GM18499 (cell line): ENCODE data around the gene ACAP1.

Experiments
- ATAC-seq: cut with Tn5 transposase; IDR thresholded peaks from one replicate; pipeline ENCODE4 v1.9.1; 2021; ENCODE audit warnings: moderate number of reproducible peaks; ENCODE audit not compliant: insufficient read depth, unreplicated experiment

Gene ACAP1, protein sequence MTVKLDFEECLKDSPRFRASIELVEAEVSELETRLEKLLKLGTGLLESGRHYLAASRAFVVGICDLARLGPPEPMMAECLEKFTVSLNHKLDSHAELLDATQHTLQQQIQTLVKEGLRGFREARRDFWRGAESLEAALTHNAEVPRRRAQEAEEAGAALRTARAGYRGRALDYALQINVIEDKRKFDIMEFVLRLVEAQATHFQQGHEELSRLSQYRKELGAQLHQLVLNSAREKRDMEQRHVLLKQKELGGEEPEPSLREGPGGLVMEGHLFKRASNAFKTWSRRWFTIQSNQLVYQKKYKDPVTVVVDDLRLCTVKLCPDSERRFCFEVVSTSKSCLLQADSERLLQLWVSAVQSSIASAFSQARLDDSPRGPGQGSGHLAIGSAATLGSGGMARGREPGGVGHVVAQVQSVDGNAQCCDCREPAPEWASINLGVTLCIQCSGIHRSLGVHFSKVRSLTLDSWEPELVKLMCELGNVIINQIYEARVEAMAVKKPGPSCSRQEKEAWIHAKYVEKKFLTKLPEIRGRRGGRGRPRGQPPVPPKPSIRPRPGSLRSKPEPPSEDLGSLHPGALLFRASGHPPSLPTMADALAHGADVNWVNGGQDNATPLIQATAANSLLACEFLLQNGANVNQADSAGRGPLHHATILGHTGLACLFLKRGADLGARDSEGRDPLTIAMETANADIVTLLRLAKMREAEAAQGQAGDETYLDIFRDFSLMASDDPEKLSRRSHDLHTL

DNA sequence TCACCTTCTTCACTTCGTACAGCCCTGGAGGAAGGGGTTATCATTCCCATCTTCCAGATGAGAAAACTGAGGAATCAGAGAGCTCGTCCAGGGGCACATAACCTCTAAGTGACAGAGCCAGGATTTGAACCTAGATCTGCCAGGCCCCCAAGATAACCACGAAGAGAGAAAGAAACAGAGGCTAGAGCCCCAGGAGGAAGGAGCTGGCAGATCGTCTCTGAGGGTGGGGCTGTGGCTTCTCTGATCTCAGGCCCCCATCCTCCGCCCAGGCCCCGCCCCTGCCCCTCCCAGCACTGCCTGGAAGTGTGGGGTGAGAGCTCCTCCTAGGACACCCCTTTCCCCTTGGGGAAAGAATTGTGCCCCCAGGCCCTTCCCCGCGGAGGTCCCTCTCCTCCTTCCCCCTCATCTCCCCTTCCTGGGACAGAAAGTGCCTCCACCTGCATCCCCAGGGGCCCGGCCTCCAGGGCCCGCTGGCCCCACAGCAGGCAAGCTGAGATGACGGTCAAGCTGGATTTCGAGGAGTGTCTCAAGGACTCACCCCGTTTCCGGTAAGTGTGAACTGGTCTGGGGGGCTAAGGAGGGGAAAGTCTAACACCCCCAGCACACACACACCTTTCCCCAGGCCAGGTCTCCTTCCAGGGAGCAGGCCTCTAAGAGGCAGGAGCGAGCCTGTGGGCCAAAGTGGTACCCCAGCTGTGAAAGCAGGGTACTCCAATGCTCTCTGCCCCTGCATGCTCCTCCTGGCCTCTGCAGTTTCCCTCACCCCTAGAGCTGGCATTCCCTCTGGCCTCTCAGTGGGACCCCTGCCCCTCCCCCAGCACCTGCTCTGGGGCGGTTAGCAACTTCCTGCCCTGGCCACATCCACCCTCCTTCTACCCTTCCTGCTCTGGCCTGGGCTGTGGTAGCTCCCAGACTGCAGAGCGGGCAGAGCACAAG, at the start of gene ACAP1:
ACAP1 (plus strand) TSS at position 290 of the 936 bp plus-strand sequence; CDS start at position 496, 206 bp downstream.
- ATAC-seq: no peak

DNA sequence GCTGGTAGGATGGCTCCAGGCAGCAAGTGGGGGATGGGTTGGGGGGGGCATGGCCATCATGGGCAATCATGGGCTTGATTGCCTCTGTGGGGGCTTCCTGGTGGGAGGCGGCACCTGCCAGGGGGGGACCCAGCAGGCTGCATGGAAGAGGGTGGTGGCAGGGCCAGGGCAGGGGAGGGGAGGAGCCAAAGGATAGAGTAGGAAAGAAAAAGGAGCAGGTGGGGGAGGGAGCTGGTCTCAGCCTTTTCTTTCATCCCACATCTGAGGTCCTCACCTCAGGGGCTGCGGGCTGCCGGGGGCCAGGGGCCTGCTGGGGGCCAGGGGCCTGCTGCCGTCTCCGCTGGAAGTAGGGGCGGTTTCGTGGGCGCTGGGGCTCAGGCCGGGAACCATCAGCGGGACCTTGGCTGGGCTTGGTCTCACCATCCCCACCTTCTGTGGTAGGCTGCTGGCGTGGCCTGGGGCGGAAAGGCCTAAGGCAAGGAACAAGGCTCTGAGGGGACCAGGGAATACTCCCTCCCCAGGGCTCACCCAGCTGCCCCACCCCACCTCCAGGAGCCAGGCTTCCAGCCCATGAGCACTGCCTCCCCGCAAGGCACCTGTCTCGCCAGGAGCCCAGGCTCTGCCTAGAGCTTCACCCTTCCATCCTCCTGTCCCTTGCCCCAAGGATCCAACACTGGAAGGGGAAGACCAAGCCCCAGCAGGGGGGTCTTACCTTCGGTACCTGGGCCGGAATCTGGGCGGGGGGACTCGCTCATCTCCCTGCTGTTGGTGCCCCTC, 46.9 kb upstream of the ACAP1 start:
- no peak for ATAC-seq

DNA sequence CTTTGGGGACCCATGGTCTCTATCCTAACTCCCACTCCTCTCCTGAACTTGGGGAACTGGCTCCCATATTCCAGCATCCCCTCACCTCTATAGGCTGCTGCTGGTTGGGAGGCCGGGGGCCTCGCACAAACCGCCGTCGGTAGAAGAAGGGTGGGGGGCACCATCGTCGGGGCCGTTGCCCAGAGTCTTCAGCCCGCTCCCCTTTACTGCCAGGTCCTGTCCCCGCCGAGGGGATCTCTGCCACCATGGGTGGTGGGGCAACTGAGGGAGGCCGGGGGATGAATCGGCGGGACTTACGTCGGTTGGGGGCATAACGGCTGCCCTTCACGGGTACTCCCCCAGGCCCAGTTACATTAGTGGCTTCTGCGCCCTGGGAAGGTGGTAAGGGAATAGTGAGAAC, 46.2 kb upstream of the ACAP1 start:
- ATAC-seq: no peak

DNA sequence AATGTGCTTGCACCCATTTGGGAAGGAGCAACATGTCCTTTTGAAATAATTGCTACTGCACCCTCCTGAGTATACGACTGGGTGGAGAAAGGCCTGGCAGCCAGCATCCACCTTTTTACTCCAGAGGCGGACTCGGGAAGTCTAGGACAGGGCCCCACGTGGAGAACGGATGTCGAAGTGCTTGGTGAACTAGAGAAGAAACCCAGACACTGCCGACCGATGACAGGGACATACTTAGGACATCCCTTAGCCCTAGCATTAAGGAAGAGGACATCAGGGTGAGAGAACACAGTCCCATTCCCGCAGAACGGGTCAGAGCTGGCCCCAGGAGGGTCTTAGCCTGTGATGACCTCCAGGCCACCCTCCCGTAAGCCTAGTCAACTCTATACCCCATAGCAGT, 45.6 kb upstream of the ACAP1 start:
- ATAC-seq: no peak

DNA sequence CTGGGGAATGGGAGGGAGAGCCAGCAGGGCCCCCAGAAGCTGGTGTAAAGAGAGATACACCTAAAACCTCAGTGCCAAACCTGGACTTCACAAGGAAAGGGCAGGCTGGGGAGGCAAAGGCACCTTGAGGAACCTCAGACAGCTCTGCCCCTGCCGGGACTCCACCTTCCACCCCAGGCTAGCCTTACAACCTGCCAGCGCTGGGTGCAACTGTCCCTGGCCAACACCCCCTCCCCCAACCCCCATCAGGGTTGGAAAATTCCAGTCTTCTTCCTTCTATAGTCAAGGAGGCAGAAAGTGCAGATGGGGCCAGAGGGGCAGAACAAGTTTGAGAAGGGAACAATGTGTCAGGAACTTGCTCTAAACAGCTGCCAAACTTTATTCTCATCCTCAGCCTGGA, 44.1 kb upstream of the ACAP1 start:
- ATAC-seq: no peak

DNA sequence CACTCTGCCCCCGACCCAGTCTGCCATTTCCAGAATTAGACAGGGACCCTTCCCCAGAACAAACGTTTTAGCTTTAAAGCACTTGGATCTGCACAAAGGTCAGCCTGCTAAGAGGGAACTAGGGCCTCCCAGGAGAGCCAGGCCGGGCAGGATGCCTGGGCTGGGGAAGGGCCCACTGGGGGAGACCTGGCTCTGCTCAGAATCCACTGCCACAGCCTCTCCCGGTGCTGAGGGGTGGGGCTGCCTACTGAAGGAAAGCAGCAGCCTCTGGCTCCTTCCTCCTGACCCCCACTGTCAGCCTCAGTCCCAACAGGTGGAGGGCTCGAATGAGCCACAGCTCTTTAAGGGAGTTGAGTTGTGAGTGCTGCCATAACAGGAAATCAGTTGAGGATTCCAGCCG, 43.6 kb upstream of the ACAP1 start:
- ATAC-seq: no peak

DNA sequence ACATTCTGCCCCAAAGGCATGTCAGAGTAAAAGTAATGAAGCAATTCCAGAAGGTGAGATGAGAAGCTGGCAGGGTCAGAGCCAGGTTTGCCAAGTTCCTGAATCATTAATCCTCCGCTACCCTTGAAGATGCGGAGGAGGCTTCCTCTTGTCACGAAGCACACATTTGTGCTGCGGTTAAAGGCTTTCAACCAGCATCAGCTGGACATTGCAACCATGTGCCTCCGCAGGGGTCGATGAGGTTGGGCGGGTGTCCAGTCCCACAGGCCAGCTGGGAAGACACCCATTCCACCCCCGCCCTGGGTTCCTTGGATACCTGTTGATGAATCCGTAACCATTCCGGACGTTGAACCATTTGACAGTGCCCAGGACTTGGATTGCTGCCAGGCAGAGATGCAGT, 43.2 kb upstream of the ACAP1 start:
- ATAC-seq: no peak

DNA sequence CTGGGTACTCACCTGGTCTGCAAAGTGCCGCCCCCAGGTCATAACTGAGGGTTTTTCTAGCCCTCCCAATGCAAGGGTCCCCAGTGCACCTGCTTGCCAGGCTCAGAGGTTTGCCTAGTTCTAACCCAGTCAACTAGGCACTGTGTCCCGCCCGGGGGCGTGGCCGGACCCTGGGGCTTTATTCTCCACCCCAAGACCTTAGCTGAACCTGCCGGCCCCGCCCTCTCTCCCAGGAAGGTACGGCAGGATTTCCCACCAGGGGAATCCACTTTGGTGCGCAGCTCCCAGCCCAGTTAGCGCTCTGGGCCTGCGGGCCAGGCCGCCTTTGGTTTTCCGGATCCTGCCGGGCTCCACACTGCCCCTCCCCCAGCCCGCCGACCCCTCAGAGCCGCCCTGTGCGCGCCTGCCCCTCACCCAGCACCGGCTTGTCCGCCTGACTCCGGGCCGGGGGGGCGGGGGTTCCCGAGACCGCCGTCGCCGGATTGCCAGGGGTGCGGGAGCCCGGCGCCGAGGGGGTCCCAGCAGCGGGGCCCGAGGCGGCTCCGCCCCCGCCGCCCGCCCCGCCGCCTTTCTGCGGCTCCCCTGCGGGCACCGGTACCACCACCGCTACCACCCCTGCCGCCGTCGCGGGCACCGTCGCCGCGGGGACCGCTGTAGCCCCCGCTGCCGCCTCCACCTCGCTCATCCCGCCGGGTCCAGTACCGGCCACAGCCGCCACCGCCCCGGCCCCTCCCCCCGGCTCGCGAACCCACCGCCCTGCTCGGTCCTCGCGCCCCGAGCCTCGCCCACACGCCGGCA, 42.3 kb upstream of the ACAP1 start:
- ATAC-seq: no peak

DNA sequence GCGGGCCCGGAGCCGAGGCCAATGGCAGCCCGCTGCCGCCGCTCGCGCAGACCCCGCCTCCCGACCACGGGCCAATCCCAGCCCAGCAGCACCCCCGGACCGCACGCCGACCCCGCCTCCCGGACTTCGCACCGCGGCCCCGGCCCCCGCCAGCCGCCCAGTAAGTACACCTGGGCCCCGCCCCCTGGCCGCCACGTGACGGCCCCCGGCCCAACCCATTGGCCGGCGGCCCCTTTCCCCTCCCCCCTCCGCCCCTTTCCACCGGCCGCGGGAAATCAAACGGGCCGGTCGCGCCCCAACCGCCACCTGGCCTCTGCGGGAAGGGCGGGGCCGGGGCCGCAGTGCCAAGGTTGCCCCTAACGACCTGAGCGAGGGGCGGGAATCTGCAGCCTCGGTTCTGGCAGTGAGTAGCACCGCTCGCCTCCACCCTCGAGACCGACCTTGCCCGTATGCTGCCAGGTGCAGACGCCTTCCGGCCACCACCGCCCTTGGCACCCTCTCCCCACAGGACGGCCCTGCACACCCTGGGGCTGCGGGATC, 41.6 kb upstream of the ACAP1 start, which contains the start of gene YBX2:
YBX2 (minus strand) TSS at position 26 of the 540 bp plus-strand sequence. CDS start 139 bp downstream, outside the sequence.
- ATAC-seq: no peak

DNA sequence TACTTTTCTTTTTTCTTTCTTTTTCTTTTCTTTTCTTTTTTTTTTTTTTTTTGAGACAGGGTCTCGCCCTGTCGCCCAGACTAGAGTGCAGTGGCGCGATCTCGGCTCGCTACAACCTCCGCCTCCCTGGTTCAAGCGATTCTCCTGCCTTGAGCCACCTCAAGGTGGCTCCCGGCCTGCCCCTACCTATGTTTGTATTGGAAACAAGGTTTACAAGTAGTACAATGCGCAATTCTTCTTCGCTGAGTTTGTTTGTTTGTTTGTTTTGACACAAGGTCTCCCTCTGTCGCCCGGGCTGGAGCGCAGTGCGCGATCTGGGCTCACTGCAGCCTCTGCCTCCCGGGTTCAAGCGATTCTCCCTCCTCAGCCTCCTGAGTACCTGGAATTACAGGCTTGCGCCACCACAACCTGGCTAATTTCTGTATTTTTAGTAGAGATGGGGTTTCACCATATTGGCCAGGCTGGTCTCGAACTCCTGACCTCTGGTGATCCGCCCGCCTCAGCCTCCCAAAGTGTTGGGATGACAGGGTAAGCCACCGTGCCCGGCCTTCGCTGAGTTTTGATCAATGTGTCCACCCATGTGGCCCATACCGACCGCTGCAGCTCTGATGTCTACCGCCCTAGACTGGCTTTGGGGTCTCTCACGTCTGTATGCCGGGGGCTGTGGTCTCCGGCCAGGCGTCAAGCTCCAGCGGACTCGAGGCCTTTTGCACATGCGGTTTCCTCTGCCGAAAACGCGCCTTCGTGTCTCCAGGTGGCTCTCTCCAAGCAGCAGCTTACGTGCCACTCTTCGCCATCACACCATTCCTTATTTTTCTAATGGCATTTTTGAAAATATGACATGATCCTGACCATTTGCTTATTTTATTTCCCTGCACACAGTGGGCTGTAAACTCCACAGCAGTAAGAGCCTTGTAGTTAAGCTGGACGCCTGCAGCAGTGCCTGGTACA, 40.8 kb upstream of the ACAP1 start:
- no peak for ATAC-seq

DNA sequence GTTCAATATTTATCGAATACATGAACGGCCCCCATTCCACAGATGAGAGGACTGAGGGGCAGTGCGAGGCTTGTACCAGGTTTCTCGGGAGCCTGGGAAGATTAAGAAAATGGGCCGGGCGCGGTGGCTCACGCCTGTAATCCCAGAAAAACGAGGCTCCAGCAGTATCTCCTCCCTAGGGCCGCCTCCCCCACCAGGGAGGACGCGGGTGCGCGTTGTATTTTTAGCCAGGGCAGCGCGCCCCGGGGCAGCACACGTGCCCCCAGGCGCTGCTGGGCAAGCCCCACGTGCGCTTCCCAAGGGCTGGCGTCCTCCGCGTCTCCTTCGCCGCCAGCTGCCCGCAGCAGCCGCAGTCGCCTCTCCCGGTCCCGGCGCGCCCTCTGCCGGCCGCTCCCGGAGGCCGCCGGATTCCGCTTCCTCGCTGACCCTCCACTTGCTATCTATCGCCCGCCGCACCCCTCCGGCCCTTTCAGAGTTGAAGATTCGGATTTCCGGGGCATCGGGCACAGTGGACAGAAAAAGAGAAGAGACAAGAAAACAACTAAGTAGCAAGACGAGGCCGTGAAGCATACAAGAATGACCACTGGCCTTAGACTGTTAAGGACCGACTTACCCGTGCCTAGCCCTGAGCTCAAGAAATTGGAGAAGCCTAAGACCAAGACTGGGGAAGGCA, 40.0 kb upstream of the ACAP1 start:
- ATAC-seq: no peak

DNA sequence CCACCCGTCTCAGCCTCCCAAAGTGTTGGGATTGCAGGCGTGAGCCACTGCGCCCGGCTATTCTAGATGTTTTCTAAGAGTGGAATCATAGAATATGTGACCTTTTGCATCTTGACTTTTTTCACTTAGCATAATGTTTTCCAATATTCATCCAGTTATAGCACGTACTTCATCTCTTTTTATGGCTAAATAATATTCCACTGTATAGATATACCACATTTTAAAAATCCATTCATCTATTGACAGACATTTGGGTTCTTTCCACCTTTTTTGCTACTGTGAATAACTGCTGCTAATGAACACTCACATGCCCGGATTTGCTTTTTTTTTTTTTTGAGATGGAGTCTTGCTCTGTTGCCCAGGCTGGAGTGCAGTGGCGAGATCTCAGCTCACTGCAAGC, 32.1 kb upstream of the ACAP1 start:
- no peak for ATAC-seq

DNA sequence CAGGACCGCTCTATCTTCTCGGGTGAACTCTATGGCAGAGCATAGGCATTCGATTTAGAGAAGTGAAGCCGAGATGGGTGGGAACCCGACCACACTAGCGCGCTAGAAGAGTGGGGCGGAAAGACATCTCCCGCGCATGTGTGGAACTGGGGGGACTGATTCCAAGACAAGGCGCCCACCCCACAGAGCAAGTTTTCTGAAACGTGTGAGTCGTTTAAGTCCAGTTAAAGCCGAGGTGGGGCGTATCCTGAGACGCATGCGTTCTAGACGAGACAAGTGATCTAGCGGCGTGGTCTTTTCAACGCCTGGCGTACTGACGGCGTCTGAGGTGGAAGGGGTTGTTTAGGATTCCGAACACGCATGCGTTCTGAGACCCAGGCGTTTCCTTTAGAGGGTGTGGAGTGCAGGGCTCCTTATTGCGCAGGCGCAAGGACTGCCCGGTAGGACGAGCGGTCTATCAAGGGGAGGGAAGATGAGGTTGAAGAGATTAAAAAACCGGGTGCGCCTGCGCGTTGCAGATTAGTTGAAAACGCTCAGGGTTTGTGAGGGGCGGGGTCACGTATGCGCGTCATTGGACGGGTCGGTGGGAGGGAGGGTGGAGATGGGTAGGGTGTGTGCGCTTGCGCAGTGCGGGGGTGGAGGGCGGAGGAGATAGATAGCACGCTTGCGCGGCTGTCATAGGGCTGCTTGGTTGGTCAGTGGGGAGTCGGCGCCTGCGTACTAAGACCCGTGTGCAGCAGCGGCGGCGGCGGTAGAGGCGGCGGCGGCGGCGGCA, 29.2 kb upstream of the ACAP1 start, which contains the start of gene EIF5A:
EIF5A (plus strand) TSS at position 718 of the 775 bp plus-strand sequence. CDS start 2,008 bp downstream, outside the sequence.
- peak; percentile 56 for ATAC-seq

DNA sequence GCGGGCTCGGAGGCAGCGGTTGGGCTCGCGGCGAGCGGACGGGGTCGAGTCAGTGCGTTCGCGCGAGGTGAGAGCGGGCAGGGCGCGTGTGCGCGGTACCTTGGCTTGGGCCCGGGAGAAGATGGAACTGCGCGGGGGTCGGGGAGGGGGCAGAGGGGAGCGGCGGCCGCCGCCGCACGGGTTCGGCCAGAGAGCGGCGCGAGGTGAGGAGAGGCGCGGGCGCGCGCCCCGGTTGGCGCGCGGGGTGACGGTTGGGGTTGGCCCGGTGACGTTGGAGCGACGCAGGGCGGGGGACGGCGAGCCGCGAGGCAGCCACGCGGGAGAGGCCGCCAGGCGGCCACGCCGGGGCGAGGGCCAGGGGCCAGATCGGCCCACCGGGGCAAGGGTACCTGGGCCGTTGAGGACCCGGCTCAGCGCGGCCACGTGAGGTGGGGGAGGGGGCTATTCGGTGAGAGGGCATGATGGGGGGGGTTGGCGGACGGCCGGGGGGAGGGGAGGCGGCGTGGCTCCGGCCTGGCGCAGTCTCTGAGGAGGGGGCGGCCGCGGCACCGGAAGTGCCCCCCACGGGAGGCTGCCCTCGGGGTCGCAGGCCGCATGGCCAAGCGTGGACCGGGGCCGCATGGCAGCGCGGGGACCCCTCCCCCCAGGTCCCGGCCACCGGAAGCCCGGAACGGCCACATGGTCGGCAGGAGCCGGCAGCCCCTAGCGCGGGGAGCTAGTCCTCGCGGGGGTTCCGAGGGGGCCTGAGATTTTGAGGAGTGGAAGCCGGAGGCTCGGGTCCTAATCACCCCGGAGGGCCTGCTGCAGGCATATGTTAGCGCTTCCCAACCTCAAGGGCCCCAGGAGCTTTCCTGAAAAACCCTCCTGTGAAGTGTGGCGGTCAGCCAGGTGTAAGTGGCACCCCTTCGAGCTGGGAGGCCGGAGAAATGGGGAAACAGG, 28.4 kb upstream of the ACAP1 start:
- ATAC-seq: no peak
